Nephron progenitor cell (in vitro differentiated cells): Measurements from ENCODE around the gene MCHR1.
A peak's percentile ranks its signal among the peaks of the same experiment; 100 is the strongest.
"Not testable (repeated sequence)": the region's sequence is repeated elsewhere in the genome, so short reads cannot be mapped to it uniquely, and the experiment has no call there.

Source experiments
- DNase-seq: peaks from one replicate; pipeline ENCODE4 v3.0.0; 2021
- H3K27ac Mint-ChIP-seq: 2 replicates; pipeline ENCODE4 v1.8.0; 2021; ENCODE audit warnings: mild to moderate bottlenecking, moderate library complexity, mixed read lengths
- H3K27me3 Mint-ChIP-seq: 2 replicates; pipeline ENCODE4 v1.8.0; 2021; ENCODE audit warnings: mild to moderate bottlenecking, low read depth, mixed read lengths; ENCODE audit not compliant: poor library complexity
- H3K36me3 Mint-ChIP-seq: 2 replicates; pipeline ENCODE4 v1.8.0; 2021; ENCODE audit warnings: low read depth, mixed read lengths
- H3K4me1 Mint-ChIP-seq: 2 replicates; pipeline ENCODE4 v1.8.0; 2021; ENCODE audit warnings: mixed read lengths
- H3K4me3 Mint-ChIP-seq: 2 replicates; pipeline ENCODE4 v1.8.0; 2021; ENCODE audit warnings: mild to moderate bottlenecking, moderate library complexity, mixed read lengths
- H3K9me3 Mint-ChIP-seq: 2 replicates; pipeline ENCODE4 v1.8.0; 2021; ENCODE audit warnings: mild to moderate bottlenecking, moderate library complexity, mixed read lengths
- TF ChIP-seq, protein P1 (sequence below): fragments of 200-600 bp; sonication (generic); IDR thresholded peaks from 2 replicates; pipeline ENCODE4 v1.5.0; 2021; ENCODE audit warnings: antibody characterized with exemption

Gene MCHR1

GRCh38 chr22:40671796-40672360 is 7.4 kb upstream of the MCHR1 start:
- peaks cover 27% of the 10 kb centered on the region for H3K4me1 Mint-ChIP-seq
- TF ChIP-seq, protein P1, sequence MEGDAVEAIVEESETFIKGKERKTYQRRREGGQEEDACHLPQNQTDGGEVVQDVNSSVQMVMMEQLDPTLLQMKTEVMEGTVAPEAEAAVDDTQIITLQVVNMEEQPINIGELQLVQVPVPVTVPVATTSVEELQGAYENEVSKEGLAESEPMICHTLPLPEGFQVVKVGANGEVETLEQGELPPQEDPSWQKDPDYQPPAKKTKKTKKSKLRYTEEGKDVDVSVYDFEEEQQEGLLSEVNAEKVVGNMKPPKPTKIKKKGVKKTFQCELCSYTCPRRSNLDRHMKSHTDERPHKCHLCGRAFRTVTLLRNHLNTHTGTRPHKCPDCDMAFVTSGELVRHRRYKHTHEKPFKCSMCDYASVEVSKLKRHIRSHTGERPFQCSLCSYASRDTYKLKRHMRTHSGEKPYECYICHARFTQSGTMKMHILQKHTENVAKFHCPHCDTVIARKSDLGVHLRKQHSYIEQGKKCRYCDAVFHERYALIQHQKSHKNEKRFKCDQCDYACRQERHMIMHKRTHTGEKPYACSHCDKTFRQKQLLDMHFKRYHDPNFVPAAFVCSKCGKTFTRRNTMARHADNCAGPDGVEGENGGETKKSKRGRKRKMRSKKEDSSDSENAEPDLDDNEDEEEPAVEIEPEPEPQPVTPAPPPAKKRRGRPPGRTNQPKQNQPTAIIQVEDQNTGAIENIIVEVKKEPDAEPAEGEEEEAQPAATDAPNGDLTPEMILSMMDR: no peak
- no peak overlapping the region for H3K4me3 Mint-ChIP-seq
- DNase-seq: no peak
- H3K9me3 Mint-ChIP-seq: peaks cover 38% of the 10 kb centered on the region
- peaks cover 8% of the 10 kb centered on the region for H3K27me3 Mint-ChIP-seq
- peaks cover 4% of the 10 kb centered on the region for H3K36me3 Mint-ChIP-seq
- no peak overlapping the region for H3K27ac Mint-ChIP-seq

GRCh38 chr22:40673017-40673416 is 6.3 kb upstream of the MCHR1 start:
- H3K27me3 Mint-ChIP-seq: peaks cover 10% of the 10 kb centered on the region
- peaks cover 18% of the 10 kb centered on the region for H3K4me1 Mint-ChIP-seq
- H3K4me3 Mint-ChIP-seq: no peak overlapping the region
- H3K27ac Mint-ChIP-seq: no peak overlapping the region
- peaks cover 36% of the 10 kb centered on the region for H3K9me3 Mint-ChIP-seq
- no peak for DNase-seq
- TF ChIP-seq, protein P1: no peak
- H3K36me3 Mint-ChIP-seq: peaks cover 4% of the 10 kb centered on the region

DNA sequence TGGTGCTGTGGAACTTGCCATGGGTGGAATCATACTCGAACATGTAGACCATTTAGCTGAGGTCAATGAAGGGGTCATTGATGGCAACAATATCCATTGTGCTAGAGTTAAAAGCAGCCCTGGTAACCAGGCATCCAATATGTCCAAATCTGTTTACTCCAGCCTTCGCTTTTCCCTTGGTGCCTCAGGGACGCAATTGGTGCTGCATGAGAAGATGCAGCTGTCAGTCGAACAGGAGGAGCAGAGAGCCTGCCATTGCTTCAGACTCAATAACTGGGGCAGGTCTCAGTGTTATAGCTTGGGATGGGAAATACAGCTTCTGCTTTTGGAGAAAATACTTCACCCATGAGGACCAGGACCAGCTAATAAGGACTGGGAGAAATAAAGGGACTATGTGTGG is 5.0 kb upstream of the MCHR1 start:
- H3K27me3 Mint-ChIP-seq: peaks cover 14% of the 10 kb centered on the region
- H3K9me3 Mint-ChIP-seq: peaks cover 26% of the 10 kb centered on the region
- peaks cover 16% of the 10 kb centered on the region for H3K4me1 Mint-ChIP-seq
- no peak overlapping the region for H3K4me3 Mint-ChIP-seq
- peaks cover 4% of the 10 kb centered on the region for H3K36me3 Mint-ChIP-seq
- no peak overlapping the region for H3K27ac Mint-ChIP-seq
- TF ChIP-seq, protein P1: no peak
- no peak for DNase-seq

GRCh38 chr22:40676166-40676565 is 3.1 kb upstream of the MCHR1 start:
- Mint-ChIP-seq H3K9me3 (peaks cover 20% of the 10 kb centered on the region), H3K27me3 (peaks cover 28% of the 10 kb centered on the region), H3K4me1 (peaks cover 28% of the 10 kb centered on the region)
- H3K4me3 Mint-ChIP-seq, DNase-seq, H3K27ac Mint-ChIP-seq, H3K36me3 Mint-ChIP-seq: not testable (repeated sequence)

DNA sequence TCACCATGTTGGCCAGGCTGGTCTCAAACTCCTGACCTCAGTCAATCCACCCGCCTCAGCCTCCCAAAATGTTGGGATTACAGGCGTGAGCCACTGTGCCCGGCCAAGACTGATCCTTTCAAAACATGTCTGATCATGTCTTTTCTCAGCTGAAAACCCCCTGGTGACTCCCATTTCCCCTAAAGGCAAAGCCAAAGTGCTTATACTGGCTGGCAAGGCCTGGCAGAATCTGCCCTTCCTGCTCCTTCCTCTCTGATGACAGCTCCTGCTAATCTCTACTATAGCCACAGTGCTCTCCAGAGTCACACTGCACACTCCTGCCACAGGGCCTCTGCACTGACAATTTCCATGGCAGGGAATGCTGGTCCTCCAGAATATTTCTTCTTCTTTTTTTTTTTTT is 2.6 kb upstream of the MCHR1 start:
- peaks cover 4% of the 10 kb centered on the region for H3K36me3 Mint-ChIP-seq
- no peak overlapping the region for H3K4me3 Mint-ChIP-seq
- H3K9me3 Mint-ChIP-seq: peaks cover 16% of the 10 kb centered on the region
- peaks cover 30% of the 10 kb centered on the region for H3K27me3 Mint-ChIP-seq
- TF ChIP-seq, protein P1: no peak
- peaks cover 33% of the 10 kb centered on the region for H3K4me1 Mint-ChIP-seq
- H3K27ac Mint-ChIP-seq: no peak overlapping the region
- DNase-seq: no peak

DNA sequence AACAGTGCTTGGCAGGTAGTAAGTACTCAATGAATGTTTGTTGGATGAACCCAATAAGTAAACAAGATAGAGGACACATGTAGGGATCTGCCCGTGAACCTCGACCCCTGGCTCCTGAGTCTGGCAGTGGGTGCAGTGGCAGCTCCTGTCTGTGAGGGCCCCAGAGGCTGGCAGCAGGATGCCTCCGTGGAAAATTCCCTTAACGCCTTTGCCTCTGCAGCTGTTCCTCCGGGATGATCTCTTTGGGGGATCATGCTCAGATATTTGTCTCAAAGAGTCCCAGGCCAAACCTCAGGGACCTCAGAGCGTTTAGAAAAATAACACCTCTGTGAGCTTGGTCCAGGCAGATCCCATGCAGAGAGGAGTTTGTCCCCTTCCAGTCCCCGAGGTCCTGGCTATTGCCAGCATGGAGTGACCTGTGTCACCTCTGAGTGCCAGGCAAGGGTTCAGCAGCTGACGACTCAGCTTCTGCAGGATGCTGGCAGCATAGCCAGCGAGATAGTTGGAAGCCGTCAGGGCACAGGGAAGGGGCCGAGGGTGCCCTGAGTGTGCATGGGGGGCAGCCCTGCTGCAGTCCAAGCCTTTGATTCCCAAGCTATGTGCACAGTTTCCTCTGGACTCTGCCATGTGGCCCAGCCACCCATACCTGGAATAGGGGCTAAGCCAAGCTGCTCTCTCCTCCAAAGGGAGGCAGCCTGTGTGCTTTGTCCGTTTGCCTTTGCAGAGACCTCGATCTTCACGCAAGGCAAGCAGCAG is 613 bp upstream of the MCHR1 start:
- DNase-seq: no peak
- Mint-ChIP-seq H3K4me1 (peaks cover 51% of the 10 kb centered on the region), H3K36me3 (no peaks in the 10 kb centered on the region), H3K27ac (no peak overlapping the region), H3K9me3 (no peaks in the 10 kb centered on the region), H3K27me3 (peaks cover 30% of the 10 kb centered on the region), H3K4me3 (peak overlapping the region; percentile 84)
- TF ChIP-seq, protein P1: no peak
